Neural cell (in vitro differentiated cells): ENCODE measurements around the gene COX6B2.

Source experiments
- EP300 ChIP-seq: fragments of 450-650 bp; conservative IDR thresholded peaks from 2 replicates; pipeline ENCODE4 v1.6.1; 2014; ENCODE audit warnings: antibody characterized with exemption, mild to moderate bottlenecking, moderate library complexity; ENCODE audit not compliant: poor library complexity, severe bottlenecking
- POLR2AphosphoS5 ChIP-seq: IDR thresholded peaks from 2 replicates; pipeline ENCODE4 v1.6.1; 2012
- SMC3 ChIP-seq: fragments of 450-650 bp; conservative IDR thresholded peaks from 2 replicates; pipeline ENCODE4 v1.6.1; 2014; ENCODE audit warnings: antibody characterized with exemption, mild to moderate bottlenecking, moderate library complexity; ENCODE audit not compliant: poor library complexity
- TAF1 ChIP-seq: IDR thresholded peaks from 2 replicates; pipeline ENCODE4 v1.6.1; 2012; ENCODE audit warnings: low read depth
- TF ChIP-seq, protein P1 (sequence below): fragments of 450-650 bp; IDR thresholded peaks from 2 replicates; pipeline ENCODE4 v1.5.1; 2014; ENCODE audit warnings: antibody characterized with exemption, mild to moderate bottlenecking, moderate library complexity; ENCODE audit not compliant: poor library complexity, severe bottlenecking

DNA sequence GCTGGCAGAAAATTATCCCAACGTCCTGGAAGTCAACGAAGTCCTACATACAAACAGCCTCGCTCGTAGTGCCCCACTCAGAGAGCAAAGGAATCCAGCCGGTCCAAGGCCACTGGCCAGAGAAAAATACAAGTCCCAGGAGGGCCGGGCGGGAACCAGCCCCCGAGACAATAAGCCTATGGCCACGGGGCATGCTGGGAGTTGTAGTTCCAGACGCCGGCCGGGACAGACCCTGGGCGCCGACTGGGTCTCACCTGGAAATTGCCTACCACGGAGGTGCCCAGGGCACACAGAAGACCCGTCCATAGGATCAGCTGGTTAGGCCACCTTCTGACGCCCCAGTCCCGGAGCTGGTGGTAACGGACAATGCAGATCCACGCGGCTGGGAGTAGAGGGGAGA lies 34.7 kb downstream of the COX6B2 start:
- TF ChIP-seq, protein P1, sequence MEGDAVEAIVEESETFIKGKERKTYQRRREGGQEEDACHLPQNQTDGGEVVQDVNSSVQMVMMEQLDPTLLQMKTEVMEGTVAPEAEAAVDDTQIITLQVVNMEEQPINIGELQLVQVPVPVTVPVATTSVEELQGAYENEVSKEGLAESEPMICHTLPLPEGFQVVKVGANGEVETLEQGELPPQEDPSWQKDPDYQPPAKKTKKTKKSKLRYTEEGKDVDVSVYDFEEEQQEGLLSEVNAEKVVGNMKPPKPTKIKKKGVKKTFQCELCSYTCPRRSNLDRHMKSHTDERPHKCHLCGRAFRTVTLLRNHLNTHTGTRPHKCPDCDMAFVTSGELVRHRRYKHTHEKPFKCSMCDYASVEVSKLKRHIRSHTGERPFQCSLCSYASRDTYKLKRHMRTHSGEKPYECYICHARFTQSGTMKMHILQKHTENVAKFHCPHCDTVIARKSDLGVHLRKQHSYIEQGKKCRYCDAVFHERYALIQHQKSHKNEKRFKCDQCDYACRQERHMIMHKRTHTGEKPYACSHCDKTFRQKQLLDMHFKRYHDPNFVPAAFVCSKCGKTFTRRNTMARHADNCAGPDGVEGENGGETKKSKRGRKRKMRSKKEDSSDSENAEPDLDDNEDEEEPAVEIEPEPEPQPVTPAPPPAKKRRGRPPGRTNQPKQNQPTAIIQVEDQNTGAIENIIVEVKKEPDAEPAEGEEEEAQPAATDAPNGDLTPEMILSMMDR: no peak
- TF ChIP-seq SMC3 (no peak), EP300 (no peak), POLR2AphosphoS5 (no peak), TAF1 (no peak)
